OCI-LY1 (cell line): ENCODE measurements around the gene GAL3ST2.

Experiments
- CTCF ChIP-seq: fragments of 200-600 bp; sonication (generic), shearing (Covaris generic); IDR thresholded peaks from 2 replicates; pipeline ENCODE4 v1.5.1; 2017; ENCODE audit warnings: mild to moderate bottlenecking, antibody characterized with exemption, low read length, moderate library complexity, mixed read lengths
- EZH2 ChIP-seq: fragments of 200-600 bp; sonication (generic), shearing (Covaris generic); IDR thresholded peaks from 2 replicates; pipeline ENCODE4 v1.8.0; 2017; ENCODE audit warnings: borderline replicate concordance, mixed run types, mild to moderate bottlenecking, antibody characterized with exemption, low read length, moderate library complexity, mixed read lengths

DNA sequence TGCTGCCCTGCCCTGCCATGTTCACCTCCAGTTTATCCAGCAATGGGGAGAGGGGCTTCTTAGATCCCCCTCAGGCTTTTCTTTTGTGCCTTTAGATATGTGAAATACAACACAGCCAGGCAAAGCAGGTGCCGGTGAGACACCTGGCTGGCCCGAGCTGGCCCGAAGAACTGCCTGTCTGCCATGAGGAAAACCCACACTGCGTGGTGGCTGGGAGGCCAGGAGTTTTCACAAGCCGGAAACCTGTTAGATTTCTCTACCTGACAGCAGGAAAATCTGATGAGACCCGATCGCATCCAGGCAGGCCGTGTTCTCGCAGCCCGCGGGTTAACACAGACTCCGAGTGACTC lies 5.7 kb upstream of the GAL3ST2 start:
- no peak for TF ChIP-seq CTCF
- no peak for TF ChIP-seq EZH2
